ENCODE results near the gene TMEM51. TPM values are rescaled to one million over a fixed set of nuclear protein-coding genes. Genes with fewer than 3 reads are reported as not detected.

Gene TMEM51
- total RNA-seq, 1 donor from 2014 or later, result 4.1 TPM

DNA sequence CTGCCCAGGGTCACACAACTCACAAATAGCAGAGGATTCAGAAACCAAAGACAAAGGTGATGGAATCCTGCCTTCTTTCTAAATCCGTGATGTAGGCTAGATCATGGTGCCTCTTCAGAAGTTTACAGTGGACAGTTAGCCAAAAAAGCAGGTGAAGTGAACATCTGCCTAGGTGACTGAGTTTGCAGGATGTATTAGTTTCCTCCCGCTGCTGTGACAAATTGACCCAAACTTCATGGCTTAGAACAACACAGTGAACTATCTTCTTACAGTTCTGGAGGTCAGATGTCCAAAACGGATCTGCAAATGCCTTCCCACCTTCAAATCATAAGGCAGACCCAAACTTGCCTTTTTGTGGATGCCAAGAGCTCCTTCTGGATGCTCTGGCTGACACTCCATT lies 3.2 kb upstream of the TMEM51 start:
- TF ChIP-seq, protein P1, sequence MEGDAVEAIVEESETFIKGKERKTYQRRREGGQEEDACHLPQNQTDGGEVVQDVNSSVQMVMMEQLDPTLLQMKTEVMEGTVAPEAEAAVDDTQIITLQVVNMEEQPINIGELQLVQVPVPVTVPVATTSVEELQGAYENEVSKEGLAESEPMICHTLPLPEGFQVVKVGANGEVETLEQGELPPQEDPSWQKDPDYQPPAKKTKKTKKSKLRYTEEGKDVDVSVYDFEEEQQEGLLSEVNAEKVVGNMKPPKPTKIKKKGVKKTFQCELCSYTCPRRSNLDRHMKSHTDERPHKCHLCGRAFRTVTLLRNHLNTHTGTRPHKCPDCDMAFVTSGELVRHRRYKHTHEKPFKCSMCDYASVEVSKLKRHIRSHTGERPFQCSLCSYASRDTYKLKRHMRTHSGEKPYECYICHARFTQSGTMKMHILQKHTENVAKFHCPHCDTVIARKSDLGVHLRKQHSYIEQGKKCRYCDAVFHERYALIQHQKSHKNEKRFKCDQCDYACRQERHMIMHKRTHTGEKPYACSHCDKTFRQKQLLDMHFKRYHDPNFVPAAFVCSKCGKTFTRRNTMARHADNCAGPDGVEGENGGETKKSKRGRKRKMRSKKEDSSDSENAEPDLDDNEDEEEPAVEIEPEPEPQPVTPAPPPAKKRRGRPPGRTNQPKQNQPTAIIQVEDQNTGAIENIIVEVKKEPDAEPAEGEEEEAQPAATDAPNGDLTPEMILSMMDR (IDR thresholded peaks at IDR 0.05; ENCODE audit: borderline replicate concordance), result no peak
- Histone ChIP-seq H3K27me3 (ENCODE audit: low read depth) (no peaks in the 10 kb centered on the region), H3K4me1 (peaks cover 42% of the 10 kb centered on the region), H3K9me3 (replicated peaks) (no peaks in the 10 kb centered on the region), H3K27ac (replicated peaks) (no peak overlapping the region), H3K4me3 (no peak overlapping the region), H3K36me3 (no peaks in the 10 kb centered on the region)
- no peak for DNase-seq
- intact Hi-C loops (cut with micrococcal nuclease), result loop anchor here (10.0 kb wide), 1 partner anchor 124 kb away; no protein-coding TSS in a partner anchor

DNA sequence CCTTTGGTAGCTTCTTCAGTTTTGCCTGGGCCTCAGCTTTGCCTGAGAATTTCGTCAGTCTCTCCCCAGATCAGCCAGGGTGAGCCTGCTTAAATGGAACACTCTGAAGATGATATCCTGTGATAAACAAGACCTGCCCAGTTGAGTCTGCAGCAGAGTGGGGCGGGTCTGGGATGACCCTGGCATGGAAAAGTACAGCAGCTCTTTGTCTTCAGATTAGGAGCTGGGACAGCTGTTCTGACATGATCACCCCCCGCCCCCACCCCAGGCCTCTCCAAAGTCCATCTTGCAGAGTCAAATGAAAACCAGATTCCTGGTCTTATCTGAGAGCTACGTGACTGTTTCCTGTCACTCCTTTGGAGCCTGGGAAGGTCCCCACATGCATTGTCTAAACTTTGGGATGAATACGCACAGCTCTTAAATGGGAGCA lies 2.2 kb upstream of the TMEM51 start:
- Histone ChIP-seq H3K36me3 (no peaks in the 10 kb centered on the region), H3K4me3 (no peak overlapping the region), H3K9me3 (replicated peaks) (no peaks in the 10 kb centered on the region), H3K27me3 (ENCODE audit: low read depth) (no peaks in the 10 kb centered on the region), H3K4me1 (peaks cover 52% of the 10 kb centered on the region), H3K27ac (replicated peaks) (peak overlapping the region; percentile 86)
- DNase-seq, result no peak
- intact Hi-C loops (cut with micrococcal nuclease), result loop anchor here (10.0 kb wide), 1 partner anchor 123 kb away; no protein-coding TSS in a partner anchor
- TF ChIP-seq, protein P1 (IDR thresholded peaks at IDR 0.05; ENCODE audit: borderline replicate concordance), result no peak

DNA sequence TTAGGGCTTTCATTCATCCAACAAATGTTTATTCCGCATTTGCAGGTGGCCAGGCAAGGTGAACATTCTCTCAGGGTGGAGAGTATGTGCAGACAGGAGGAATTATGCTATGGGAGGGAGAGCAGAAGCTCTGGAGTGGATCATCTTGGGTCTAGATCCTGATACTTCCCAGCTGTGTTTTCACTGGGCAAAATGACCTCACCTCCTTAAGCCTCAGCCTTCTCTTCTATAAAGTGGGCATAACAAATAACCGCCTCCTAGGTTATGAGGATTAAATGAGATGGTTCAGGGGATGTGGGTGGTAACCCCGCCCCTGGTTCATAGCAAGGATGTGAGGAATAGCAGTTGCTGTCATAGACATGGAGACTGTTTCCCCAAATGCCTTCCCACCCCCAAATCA lies 1.7 kb upstream of the TMEM51 start:
- H3K9me3 ChIP-seq (replicated peaks), result no peaks in the 10 kb centered on the region
- intact Hi-C loops (cut with micrococcal nuclease), result loop anchor here (10.0 kb wide), 1 partner anchor 123 kb away; no protein-coding TSS in a partner anchor
- no peaks in the 10 kb centered on the region for H3K27me3 ChIP-seq (ENCODE audit: low read depth)
- TF ChIP-seq, protein P1 (IDR thresholded peaks at IDR 0.05; ENCODE audit: borderline replicate concordance), result no peak
- H3K36me3 ChIP-seq, result no peaks in the 10 kb centered on the region
- peaks cover 57% of the 10 kb centered on the region for H3K4me1 ChIP-seq
- peak overlapping the region; percentile 87 for H3K4me3 ChIP-seq
- H3K27ac ChIP-seq (replicated peaks), result peak overlapping the region; percentile 86
- no peak for DNase-seq

DNA sequence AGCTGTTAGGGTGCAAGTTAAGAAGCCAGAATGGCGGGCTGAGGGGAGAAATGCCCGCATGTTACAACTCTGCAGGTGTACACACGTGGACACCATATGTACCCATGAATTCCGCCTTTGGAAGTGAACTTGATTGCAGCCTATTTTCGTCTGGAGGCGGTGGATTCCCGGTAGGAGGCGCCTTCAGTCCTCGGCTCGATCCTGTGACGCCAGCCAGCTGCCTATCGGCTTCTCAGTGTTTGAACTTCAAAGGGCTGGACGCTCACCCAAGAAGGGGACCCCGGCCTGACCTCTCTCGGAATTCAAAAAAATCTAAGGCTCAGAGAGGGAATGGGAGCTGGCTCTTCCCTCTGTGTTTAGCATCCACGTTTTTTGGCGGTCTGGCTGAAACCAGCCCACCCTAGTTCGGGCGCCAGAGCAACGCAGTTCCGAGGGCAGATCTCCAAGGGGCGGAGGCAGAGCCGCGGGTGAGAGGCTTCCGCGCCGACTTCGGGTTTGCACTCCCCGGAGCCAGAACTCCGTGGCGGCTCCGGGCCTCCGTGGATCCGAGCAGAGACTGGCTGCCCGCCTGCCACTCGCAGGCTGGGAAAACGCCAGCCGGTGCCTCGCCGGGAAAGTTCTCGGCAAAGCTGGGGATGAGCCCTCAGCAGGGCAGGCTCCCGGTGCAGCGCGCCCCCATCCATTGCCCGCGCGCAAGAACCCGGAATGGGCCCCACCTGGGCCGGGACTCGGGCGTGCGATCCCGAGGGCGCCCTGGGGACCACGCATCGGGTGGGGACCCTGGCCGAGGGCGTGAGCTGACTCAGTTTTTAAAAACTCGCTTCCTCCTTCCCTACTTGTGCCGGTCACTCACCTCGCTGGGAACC lies 996 bp upstream of the TMEM51 start:
- Histone ChIP-seq H3K36me3 (no peaks in the 10 kb centered on the region), H3K27ac (replicated peaks) (peak overlapping the region; percentile 86), H3K9me3 (replicated peaks) (no peaks in the 10 kb centered on the region), H3K4me3 (peak overlapping the region; percentile 87), H3K4me1 (peaks cover 64% of the 10 kb centered on the region), H3K27me3 (ENCODE audit: low read depth) (no peaks in the 10 kb centered on the region)
- TF ChIP-seq, protein P1 (IDR thresholded peaks at IDR 0.05; ENCODE audit: borderline replicate concordance), result peak; percentile 76
- intact Hi-C loops (cut with micrococcal nuclease), result loop anchor here (10.0 kb wide), 1 partner anchor 122 kb away; no protein-coding TSS in a partner anchor
- peak; percentile 82 for DNase-seq

DNA sequence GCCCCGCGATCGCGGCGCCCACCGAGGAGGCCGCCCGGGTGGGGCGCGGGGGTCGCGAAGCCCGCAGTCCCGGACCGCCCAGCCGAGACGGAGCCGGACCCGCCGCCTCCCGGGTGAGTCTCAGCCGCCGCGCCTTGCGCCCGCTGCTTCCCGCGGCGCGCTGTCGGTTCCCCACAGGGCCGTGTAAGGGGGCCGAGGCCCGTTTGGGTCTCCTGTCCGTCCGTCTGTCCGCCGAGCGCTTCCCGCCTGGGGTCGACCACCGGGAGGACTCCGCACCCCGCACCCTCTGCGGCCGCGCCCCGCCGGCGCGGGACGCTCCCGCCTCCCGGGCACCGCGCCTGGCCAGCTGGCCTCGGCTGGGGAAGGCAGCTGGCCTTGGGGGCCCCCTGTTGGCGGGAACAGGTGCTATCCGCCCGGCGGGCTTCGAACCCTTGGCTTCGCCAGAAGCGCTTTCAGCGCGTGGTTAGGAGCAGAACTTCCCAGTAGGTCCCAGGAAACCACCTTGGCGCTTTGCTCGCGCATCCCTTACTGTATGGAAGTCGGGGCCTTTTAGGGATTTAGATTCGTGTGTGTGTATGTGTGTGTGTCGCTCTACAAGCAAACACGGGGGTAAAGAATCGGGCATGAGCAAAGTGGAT lies 414 bp downstream of the TMEM51 start:
- peak overlapping the region; percentile 87 for H3K4me3 ChIP-seq
- intact Hi-C loops (cut with micrococcal nuclease), result loop anchor here (10.0 kb wide), 1 partner anchor 121 kb away; no protein-coding TSS in a partner anchor
- H3K4me1 ChIP-seq, result peaks cover 75% of the 10 kb centered on the region
- H3K27me3 ChIP-seq (ENCODE audit: low read depth), result no peaks in the 10 kb centered on the region
- no peaks in the 10 kb centered on the region for H3K36me3 ChIP-seq
- peak overlapping the region; percentile 86 for H3K27ac ChIP-seq (replicated peaks)
- TF ChIP-seq, protein P1 (IDR thresholded peaks at IDR 0.05; ENCODE audit: borderline replicate concordance), result peak; percentile 80
- no peaks in the 10 kb centered on the region for H3K9me3 ChIP-seq (replicated peaks)
- peak; percentile 70 for DNase-seq
